ENCODE data around the gene CPXM2. TPM values are rescaled to one million over a fixed set of nuclear protein-coding genes. Genes with fewer than 3 reads are reported as not detected.

Gene CPXM2
- total RNA-seq, 1 experiment from 2014 or later, result 0.12 TPM

DNA sequence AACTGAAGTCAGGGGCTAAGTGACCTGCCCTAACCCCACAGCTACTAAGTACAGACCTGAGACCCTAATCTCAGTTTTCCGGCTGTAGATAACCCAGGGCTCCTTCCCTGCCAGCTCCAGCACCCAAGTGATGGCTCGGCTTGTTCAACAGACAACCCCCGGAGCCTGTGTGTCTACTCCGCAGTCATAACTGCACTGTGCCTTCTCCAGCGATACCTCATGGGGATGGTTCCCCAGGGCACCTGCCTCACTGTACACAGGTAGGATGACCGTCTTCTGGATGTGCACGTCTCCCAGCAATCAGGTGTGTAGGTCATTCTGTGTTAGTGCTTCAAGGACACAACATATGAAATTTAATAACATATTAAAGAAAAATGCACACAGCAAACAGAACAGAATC is 37.1 kb downstream of the CPXM2 start:
- TF ChIP-seq SIN3A (IDR thresholded peaks at IDR 0.05; ENCODE audit: low read depth), result no peak
- TF ChIP-seq YY1 (IDR thresholded peaks at IDR 0.05; ENCODE audit: extremely low read depth, insufficient replicate concordance, low read depth, low read length), result no peak
- TF ChIP-seq, protein P1, sequence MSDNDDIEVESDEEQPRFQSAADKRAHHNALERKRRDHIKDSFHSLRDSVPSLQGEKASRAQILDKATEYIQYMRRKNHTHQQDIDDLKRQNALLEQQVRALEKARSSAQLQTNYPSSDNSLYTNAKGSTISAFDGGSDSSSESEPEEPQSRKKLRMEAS (IDR thresholded peaks at IDR 0.05), result no peak
- no peak for TF ChIP-seq CBX3 (IDR thresholded peaks at IDR 0.05; ENCODE audit: low read depth)
- TF ChIP-seq RAD21 (IDR thresholded peaks at IDR 0.05; ENCODE audit: low read depth), result no peak
- Histone ChIP-seq H3K4me2 (ENCODE audit: low read length) (no peak overlapping the region), H3K4me3 (replicated peaks in 1 of 2; ENCODE audit: low read depth in 1 of 2, low read length in 2 of 2) (no peak overlapping the region), H4K20me1 (ENCODE audit: insufficient read depth) (no peaks in the 10 kb centered on the region), H3K79me2 (ENCODE audit: insufficient read depth, low read length) (no peaks in the 10 kb centered on the region), H3K36me3 (ENCODE audit: control insufficient read depth in 1 of 2, insufficient read depth in 2 of 2, low read length in 2 of 2) (no peaks in the 10 kb centered on the region), H3K9ac (ENCODE audit: low read length) (no peak overlapping the region), H2AFZ (ENCODE audit: low read depth, low read length, poor library complexity, severe bottlenecking) (no peak overlapping the region), H3K27ac (ENCODE audit: low read depth, low read length) (no peak overlapping the region), H3K4me1 (ENCODE audit: control insufficient read depth in 1 of 2, insufficient read depth in 2 of 2, low read length in 2 of 2) (no peaks in the 10 kb centered on the region), H3K9me3 (ENCODE audit: control insufficient read depth in 1 of 2, insufficient read depth in 1 of 2, low read depth in 1 of 2, low read length in 2 of 2) (no peaks in the 10 kb centered on the region), H3K9me2 (ENCODE audit: insufficient read depth) (no peaks in the 10 kb centered on the region), H3K27me3 (ENCODE audit: insufficient read depth, low read length) (peaks cover 66% of the 10 kb centered on the region)
- CTCF ChIA-PET, result no interaction called here
- RAD21 ChIA-PET (ENCODE audit: low non-redundant PET in 1 of 2, low total read pairs in 2 of 2, uncharacterized antibody in 2 of 2, unreplicated experiment in 2 of 2), result no interaction called here
- ATAC-seq (no peak), DNase-seq (ENCODE audit: low read depth, low spot score) (no peak)
- no TSS peak for BruUV-seq (replicated peaks)
- intact Hi-C loops (cut with micrococcal nuclease), result no loop called here
- POLR2A ChIA-PET, result no interaction called here

DNA sequence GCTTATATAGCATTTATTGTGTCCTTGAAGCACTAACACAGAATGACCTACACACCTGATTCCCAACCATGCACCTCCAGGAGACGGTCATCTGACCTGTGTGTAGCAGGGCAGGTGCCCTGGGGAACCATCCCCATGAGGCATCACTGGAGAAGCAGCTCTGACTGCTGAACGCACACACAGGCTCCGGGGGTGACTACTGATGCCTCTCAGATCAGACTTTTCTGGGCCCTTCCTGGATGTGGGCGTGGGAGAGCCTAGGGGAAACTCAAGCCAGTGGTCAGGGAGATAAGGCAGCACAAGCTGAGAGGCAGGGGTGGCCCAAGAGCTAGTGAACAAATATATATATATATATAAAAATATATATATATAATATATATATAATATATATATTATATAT is 37.6 kb downstream of the CPXM2 start:
- H3K9me3 ChIP-seq (ENCODE audit: control insufficient read depth in 1 of 2, insufficient read depth in 1 of 2, low read depth in 1 of 2, low read length in 2 of 2), result no peaks in the 10 kb centered on the region
- no peaks in the 10 kb centered on the region for H4K20me1 ChIP-seq (ENCODE audit: insufficient read depth)
- no peak overlapping the region for H3K4me3 ChIP-seq (replicated peaks in 1 of 2; ENCODE audit: low read depth in 1 of 2, low read length in 2 of 2)
- POLR2A ChIA-PET, result no interaction called here
- RAD21 ChIA-PET (ENCODE audit: low non-redundant PET in 1 of 2, low total read pairs in 2 of 2, uncharacterized antibody in 2 of 2, unreplicated experiment in 2 of 2), result no interaction called here
- no TSS peak for BruUV-seq (replicated peaks)
- 0 out of 4 replicates have a peak, but pooled peaks cover 0 to 1% of the 10 kb centered on the region in 2 experiments for H3K4me1 ChIP-seq (ENCODE audit: control insufficient read depth in 1 of 2, insufficient read depth in 2 of 2, low read length in 2 of 2)
- H3K27ac ChIP-seq (ENCODE audit: low read depth, low read length), result no peak overlapping the region
- H3K27me3 ChIP-seq (ENCODE audit: insufficient read depth, low read length), result peaks cover 65% of the 10 kb centered on the region
- CTCF ChIA-PET, result no interaction called here
- no peaks in the 10 kb centered on the region for H3K9me2 ChIP-seq (ENCODE audit: insufficient read depth)
- DNase-seq (ENCODE audit: low read depth, low spot score) (no peak), ATAC-seq (no peak)
- no peak overlapping the region for H3K9ac ChIP-seq (ENCODE audit: low read length)
- H2AFZ ChIP-seq (ENCODE audit: low read depth, low read length, poor library complexity, severe bottlenecking), result no peak overlapping the region
- intact Hi-C loops (cut with micrococcal nuclease), result no loop called here
- H3K4me2 ChIP-seq (ENCODE audit: low read length), result no peak overlapping the region
- no peaks in the 10 kb centered on the region for H3K36me3 ChIP-seq (ENCODE audit: control insufficient read depth in 1 of 2, insufficient read depth in 2 of 2, low read length in 2 of 2)
- no peaks in the 10 kb centered on the region for H3K79me2 ChIP-seq (ENCODE audit: insufficient read depth, low read length)
- TF ChIP-seq TCF7L2 (IDR thresholded peaks at IDR 0.05; ENCODE audit: borderline replicate concordance, extremely low read depth, insufficient read depth, insufficient read length), result no peak
- no peak for TF ChIP-seq FOSL1 (IDR thresholded peaks at IDR 0.05; ENCODE audit: low read depth)
- no peak for TF ChIP-seq POLR2AphosphoS5 (IDR thresholded peaks at IDR 0.05; ENCODE audit: low read depth, low read length)
- TF ChIP-seq EZH2 (IDR thresholded peaks at IDR 0.05), result no peak
- TF ChIP-seq, protein P2, sequence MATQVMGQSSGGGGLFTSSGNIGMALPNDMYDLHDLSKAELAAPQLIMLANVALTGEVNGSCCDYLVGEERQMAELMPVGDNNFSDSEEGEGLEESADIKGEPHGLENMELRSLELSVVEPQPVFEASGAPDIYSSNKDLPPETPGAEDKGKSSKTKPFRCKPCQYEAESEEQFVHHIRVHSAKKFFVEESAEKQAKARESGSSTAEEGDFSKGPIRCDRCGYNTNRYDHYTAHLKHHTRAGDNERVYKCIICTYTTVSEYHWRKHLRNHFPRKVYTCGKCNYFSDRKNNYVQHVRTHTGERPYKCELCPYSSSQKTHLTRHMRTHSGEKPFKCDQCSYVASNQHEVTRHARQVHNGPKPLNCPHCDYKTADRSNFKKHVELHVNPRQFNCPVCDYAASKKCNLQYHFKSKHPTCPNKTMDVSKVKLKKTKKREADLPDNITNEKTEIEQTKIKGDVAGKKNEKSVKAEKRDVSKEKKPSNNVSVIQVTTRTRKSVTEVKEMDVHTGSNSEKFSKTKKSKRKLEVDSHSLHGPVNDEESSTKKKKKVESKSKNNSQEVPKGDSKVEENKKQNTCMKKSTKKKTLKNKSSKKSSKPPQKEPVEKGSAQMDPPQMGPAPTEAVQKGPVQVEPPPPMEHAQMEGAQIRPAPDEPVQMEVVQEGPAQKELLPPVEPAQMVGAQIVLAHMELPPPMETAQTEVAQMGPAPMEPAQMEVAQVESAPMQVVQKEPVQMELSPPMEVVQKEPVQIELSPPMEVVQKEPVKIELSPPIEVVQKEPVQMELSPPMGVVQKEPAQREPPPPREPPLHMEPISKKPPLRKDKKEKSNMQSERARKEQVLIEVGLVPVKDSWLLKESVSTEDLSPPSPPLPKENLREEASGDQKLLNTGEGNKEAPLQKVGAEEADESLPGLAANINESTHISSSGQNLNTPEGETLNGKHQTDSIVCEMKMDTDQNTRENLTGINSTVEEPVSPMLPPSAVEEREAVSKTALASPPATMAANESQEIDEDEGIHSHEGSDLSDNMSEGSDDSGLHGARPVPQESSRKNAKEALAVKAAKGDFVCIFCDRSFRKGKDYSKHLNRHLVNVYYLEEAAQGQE (IDR thresholded peaks at IDR 0.05; ENCODE audit: low read depth), result no peak

All from HCT116 (cell line).